ENCODE measurements around the gene ARRB1.

DNA sequence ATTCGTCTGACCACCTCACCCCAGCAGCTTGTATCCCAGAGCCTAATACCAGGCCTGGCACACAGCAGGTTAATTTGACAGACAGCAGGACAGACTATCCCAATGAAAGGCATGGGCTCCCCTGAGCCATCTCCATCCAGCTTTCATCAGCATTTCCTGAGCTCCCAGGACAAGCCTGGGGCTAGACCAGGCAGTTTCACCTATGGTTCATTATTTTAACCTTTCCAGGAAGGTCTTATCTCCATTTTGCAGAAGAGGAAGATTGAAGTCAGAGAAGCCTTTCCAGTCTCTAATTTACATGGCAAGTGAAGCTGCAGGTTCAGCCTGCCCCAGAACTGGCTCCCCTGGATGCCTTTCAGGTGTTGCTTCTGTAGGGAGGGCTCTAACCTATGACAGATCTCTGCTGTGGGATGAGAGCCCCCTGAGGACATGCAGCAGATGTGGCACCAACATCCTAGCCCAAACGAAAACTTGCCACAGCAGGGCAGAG, 17.0 kb downstream of the ARRB1 start:
- TF ChIP-seq GATA2 (IDR thresholded peaks at IDR 0.05; ENCODE audit: low read depth, low read length) (no peak), GATA3 (IDR thresholded peaks at IDR 0.05; ENCODE audit: low read depth, low read length) (no peak)

All from SH-SY5Y (cell line).